GM21447 (cell line): ENCODE data around the gene NIP7.
"Not testable (repeated sequence)": the region's sequence is repeated elsewhere in the genome, so short reads cannot be mapped to it uniquely, and the experiment has no call there.

Source experiments
- ATAC-seq: cut with Tn5 transposase; IDR thresholded peaks from one replicate; pipeline ENCODE4 v1.9.1; 2021; ENCODE audit not compliant: unreplicated experiment

NIP7 gene

GRCh38 chr16:69339289-69340094 is at the start of gene NIP7, which contains the start of gene COG8:
TSS of gene NIP7 (plus strand) at chr16:69339772. CDS start at chr16:69339830, 58 bp downstream.
TSS of gene COG8 (minus strand) at chr16:69339564. CDS start at chr16:69339552, 12 bp downstream.
- peak; percentile 93 for ATAC-seq

GRCh38 chr16:69291657-69292056 is 47.9 kb upstream of the NIP7 start:
- ATAC-seq: not testable (repeated sequence)

DNA sequence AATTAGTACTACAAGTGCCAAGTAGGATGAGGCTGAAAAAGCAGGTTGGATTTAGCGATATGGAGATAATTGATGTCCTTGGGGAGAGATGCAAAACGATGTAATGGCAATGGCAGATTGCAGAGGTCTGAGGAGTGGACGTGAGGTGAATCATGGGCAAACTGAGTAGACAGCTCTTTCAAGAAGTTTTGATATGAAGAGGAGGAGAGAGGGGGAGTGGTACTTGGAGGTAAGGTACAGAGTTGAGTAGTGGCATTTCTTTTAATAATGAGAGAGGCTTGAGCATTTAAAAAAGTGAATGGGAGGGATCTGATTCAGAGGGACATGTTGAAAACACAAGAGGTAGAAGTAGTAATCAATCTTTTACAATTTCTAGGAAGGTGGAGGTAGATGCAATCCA is 46.2 kb upstream of the NIP7 start:
- no peak for ATAC-seq

- ATAC-seq: no peak
Observed at GRCh38 chr16:69294051-69294450, 45.5 kb upstream of the NIP7 start.

DNA sequence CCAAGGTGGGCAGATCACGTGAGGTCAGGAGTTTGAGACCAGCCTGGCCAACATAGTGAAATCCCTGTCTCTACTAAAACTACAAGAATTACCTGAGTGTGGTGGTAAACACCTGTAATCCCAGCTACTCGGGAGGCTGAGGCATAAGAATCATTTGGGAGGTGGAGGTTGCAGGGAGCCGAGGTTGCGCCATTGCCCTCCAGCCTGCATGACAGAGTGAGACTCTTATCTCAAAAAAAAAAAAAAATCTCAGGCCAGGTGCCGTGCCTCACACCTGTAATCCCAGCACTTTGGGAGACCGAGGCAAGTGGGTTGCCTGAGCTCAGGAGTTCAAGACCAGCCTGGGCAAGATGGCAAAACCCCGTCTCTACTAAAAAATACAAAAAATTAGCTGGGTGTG is 42.8 kb upstream of the NIP7 start:
- ATAC-seq: not testable (repeated sequence)

- ATAC-seq: no peak
Observed at GRCh38 chr16:69298261-69298660, 41.3 kb upstream of the NIP7 start.

DNA sequence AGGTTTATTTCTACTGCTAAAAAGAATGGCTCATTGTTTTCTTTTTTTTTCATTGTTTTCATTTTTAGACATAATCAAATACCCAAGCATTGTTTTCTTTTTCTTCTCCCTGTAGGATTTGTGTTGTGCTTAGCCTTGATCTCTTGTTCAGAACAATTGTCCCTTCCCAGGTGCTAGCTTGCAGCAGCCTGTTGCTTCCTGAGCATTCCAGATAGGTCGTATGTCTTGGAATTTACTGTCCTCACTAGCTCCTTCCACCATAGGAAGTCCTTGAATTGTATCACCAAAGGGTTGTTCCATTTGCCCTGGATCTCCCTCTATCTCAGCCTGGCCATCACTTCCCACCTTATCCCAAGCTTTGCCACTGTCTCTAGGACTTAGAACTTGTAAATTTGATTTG is 38.4 kb upstream of the NIP7 start:
- no peak for ATAC-seq

DNA sequence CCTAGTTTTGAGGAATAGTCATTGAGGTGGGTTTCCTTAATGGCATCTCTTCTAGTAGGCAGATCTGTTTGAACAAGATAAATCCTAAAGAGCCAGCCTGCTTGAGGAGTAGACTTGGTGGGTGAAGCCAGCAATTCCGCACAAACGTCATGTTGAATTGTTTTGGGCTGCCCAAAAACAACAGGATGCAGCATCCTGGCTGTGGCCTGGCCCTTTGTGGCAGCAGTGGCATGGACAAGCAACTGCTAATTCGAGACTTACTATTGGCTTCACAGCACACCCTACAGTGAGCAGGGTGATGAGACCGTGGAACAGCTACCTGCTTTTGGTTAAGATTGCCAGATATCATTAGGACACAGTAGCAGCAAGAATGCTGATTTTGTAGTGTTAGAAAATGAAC is 37.7 kb upstream of the NIP7 start:
- ATAC-seq: no peak

- ATAC-seq: no peak
Observed at GRCh38 chr16:69302301-69302700, 37.3 kb upstream of the NIP7 start.

GRCh38 chr16:69306031-69306430 is 33.5 kb upstream of the NIP7 start:
- no peak for ATAC-seq

GRCh38 chr16:69307091-69307490 is 32.5 kb upstream of the NIP7 start:
- ATAC-seq: no peak

- no peak for ATAC-seq
Observed at GRCh38 chr16:69307856-69308255, 31.7 kb upstream of the NIP7 start.

DNA sequence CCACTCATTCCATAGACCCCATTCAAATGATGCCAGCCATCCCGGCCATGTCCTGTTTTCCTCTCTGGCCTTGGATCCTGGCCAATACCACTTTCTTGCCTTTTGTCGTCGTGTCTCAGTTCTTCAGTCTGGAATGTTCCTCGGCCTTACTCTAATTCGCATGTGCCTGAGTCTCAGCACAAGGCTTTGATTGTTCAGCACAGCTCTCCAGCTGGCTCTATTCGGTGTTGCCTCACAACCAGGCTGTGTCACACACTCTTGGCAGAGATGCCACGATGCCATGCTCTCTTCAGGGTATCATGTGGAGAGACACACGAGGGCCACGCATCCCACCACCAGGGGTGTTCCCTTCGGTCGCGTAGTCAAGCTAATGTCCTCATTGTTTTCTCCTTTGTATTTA is 30.3 kb upstream of the NIP7 start:
- ATAC-seq: no peak

DNA sequence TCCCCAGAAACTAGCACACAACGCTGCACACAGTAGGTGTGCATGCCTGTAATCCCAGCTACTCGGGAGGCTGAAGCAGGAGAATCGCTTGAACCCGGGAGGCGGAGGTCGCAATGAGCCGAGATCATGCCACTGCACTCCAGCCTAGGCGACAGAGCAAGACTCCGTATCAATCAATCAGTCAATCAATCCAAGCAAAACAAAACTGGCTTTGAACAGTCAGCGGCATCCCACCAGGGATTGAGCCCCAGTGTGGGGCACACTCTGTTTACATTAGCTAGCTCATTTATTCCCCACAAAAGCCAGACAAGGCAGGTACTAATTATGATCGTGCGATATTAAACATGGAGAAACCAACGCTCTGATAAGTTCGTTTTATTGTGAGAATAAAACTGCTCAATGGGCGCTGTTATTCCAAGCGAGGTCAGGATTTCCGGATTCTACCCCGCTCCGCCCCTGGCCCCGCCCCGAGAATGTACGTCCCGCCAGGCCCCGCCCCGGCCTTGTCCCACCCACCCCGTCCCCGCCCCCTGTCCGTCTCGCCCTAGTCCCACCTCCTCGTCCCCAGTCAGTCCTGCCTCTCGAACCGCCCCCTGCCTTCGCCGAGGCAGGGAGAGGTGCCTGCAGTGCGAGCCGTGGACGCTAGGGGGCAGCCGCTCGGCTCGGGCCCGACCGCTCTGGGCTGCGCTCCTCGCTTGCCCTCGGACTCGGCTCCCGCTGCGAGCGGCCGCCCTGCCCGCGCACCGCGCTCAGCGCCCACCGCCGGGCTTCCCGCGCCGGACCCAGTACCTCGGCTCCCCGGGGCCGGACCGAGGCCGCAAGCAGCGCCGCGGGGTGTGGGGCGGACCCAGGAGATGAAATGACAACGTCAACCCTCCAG is 28.7 kb upstream of the NIP7 start, which contains the start of gene VPS4A:
Gene VPS4A (plus strand): TSS at position 698 of the 880 bp plus-strand sequence. CDS start 162 bp downstream, at position 860.
- peak; percentile 89 for ATAC-seq

- peak; percentile 38 for ATAC-seq
Observed at GRCh38 chr16:69311533-69312387, 27.8 kb upstream of the NIP7 start.

GRCh38 chr16:69313469-69313868 is 26.1 kb upstream of the NIP7 start:
- no peak for ATAC-seq

DNA sequence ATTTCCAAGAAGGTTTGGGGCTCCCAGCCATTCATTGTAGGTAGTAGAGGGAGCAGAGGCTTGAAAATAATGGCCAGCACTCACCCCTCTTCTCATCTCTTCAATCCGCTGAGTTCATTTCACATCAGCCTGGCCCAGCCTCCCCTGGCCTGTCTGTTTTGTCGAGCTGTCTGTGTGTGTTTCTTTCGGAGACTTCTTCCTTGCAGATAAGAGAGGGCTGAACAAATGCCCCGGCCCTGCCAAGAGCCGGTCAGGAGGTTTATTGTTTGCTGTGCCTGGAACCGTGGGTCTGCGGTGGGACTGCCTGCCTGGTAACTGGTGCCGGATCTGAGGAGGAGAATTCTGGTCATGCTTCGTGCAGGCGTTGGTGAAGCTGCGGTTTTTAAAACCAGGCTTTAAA is 25.0 kb upstream of the NIP7 start:
- no peak for ATAC-seq

GRCh38 chr16:69315486-69316311 is 23.9 kb upstream of the NIP7 start:
- no peak for ATAC-seq

DNA sequence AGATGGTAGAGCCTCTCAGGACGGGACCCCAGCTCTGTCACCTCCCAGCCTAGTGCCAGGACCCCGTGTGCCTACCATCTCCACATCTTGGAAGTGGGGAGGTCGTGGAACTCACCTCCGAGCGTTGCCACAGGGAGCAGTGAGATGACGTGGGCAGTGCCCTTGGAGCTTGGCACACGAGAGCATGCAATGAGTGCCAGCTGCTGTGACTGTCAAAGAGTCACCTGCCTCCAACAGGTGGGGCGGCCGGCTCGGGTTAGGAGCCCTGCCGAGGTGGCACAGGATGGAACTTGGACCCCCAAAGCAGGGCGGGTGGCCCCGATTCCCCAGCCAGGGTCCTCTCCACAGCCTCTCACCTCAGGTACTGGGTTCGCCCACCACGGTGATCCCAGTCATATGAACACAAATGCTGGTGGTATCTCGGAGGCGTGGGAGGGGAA is 23.0 kb upstream of the NIP7 start:
- no peak for ATAC-seq
